Endothelial cell of umbilical vein (primary cell): ENCODE results near the gene TP53RK. TPM values are rescaled to one million over a fixed set of nuclear protein-coding genes. Genes with fewer than 3 reads are reported as not detected.

Source experiments
- BruUV-seq: library from RNA; stranded (reverse); fragments of 400-500 nt; replicated peaks from 2 replicates; lab custom pipeline; 2021; lab: Mats Ljungman, UMichigan
- CTCF ChIA-PET: fragments of 300-600, 350-600 bp; sonication (Branson Sonifier 250); formaldehyde crosslinking; loops from one replicate; lab custom pipeline; 2021; ENCODE audit warnings: antibody characterized with exemption, inconsistent platforms; lab: Charles Lee
- POLR2A ChIA-PET: fragments of 300-600, 350-600 bp; sonication (Branson Sonifier 250); formaldehyde crosslinking; loops from one replicate; lab custom pipeline; 2021; ENCODE audit warnings: antibody characterized with exemption, inconsistent platforms; lab: Charles Lee
- DNase-seq: peaks from one replicate; pipeline ENCODE4 v3.0.0-alpha.2; 2011; ENCODE audit warnings: low read depth, low spot score
- FAIRE-seq: peaks from 2 replicates; lab custom pipeline; 2011; peaks lifted over from hg19 to GRCh38; lab: Jason Lieb, UNC
- H2AFZ ChIP-seq: 2 replicates; pipeline ENCODE4 v1.6.0; 2012; ENCODE audit warnings: low read depth, low read length, control low read depth, inconsistent platforms
- H3K27ac ChIP-seq: 2 replicates; pipeline ENCODE4 v1.5.1; 2011; ENCODE audit warnings: low read depth, mild to moderate bottlenecking, control low read depth, low read length, moderate library complexity; ENCODE audit not compliant: insufficient read depth
- H3K27me3 ChIP-seq, 2 experiments: 2 replicates each; pipeline versions ENCODE4 v1.6.0 to v1.6.1; 2011; ENCODE audit warnings: low read length in 2 of 2, mixed read lengths in 1 of 2; ENCODE audit not compliant: control insufficient read depth in 2 of 2, insufficient read depth in 2 of 2
- H3K36me3 ChIP-seq, 2 experiments: 2 replicates in 1 of 2; 3 replicates in 1 of 2; pipeline ENCODE4 v1.5.1; 2011; ENCODE audit warnings: low read length in 2 of 2, mild to moderate bottlenecking in 1 of 2, moderate library complexity in 1 of 2; ENCODE audit not compliant: control insufficient read depth in 2 of 2, insufficient read depth in 2 of 2; ENCODE audit errors: extremely low read depth in 1 of 2
- H3K4me1 ChIP-seq: 3 replicates; pipeline ENCODE4 v1.5.1; 2011; ENCODE audit warnings: mild to moderate bottlenecking, low read length; ENCODE audit not compliant: control insufficient read depth, insufficient read depth; ENCODE audit errors: extremely low read depth
- H3K4me2 ChIP-seq: 2 replicates; pipeline ENCODE4 v1.6.1; 2011; ENCODE audit warnings: low read length, control low read depth, mixed read lengths; ENCODE audit not compliant: insufficient read depth
- H3K4me3 ChIP-seq, 3 experiments: fragments of 200-600 bp in 1 of 3; sonication (generic), shearing (Covaris generic) in 1 of 3; replicated peaks in 1 of 3; 2 replicates each; pipeline ENCODE4 v1.5.1; 2011 to 2016; ENCODE audit warnings: control low read depth in 3 of 3, low read length in 3 of 3, mild to moderate bottlenecking in 2 of 3, inconsistent platforms in 1 of 3, low read depth in 1 of 3, moderate library complexity in 1 of 3; ENCODE audit not compliant: insufficient read depth in 1 of 3
- H3K79me2 ChIP-seq: 2 replicates; pipeline ENCODE4 v1.6.0; 2012; ENCODE audit warnings: low read length, inconsistent platforms; ENCODE audit not compliant: control insufficient read depth, insufficient read depth
- H3K9ac ChIP-seq: replicated peaks from 2 replicates; pipeline ENCODE3; 2011; ENCODE audit warnings: low read length, control low read depth; ENCODE audit not compliant: insufficient read depth; ENCODE audit errors: extremely low read depth
- H3K9me1 ChIP-seq: replicated peaks from 3 replicates; pipeline ENCODE4 v1.6.0; 2011; ENCODE audit warnings: mild to moderate bottlenecking, low read length; ENCODE audit not compliant: control insufficient read depth, insufficient read depth; ENCODE audit errors: extremely low read depth
- H3K9me3 ChIP-seq: replicated peaks from 2 replicates; pipeline ENCODE4 v1.5.1; 2012; ENCODE audit warnings: low read length, inconsistent platforms; ENCODE audit not compliant: control insufficient read depth, insufficient read depth
- H4K20me1 ChIP-seq: replicated peaks from 2 replicates; pipeline ENCODE3; 2011; ENCODE audit warnings: mild to moderate bottlenecking, low read length; ENCODE audit not compliant: control insufficient read depth, insufficient read depth; ENCODE audit errors: extremely low read depth
- CTCF ChIP-seq, 2 donors: IDR thresholded peaks; 1 replicate in 1 of 2; 2 replicates in 1 of 2; pipeline ENCODE4 v1.5.1; 2011; ENCODE audit warnings: low read length in 2 of 2, mild to moderate bottlenecking in 2 of 2, moderate library complexity in 2 of 2, control low read depth in 1 of 2, inconsistent platforms in 1 of 2, low read depth in 1 of 2; ENCODE audit not compliant: insufficient read depth in 1 of 2; ENCODE audit errors: extremely low read depth in 1 of 2
- EZH2 ChIP-seq: IDR thresholded peaks from 2 replicates; pipeline ENCODE4 v1.6.1; 2012; ENCODE audit warnings: borderline replicate concordance, low read depth, mild to moderate bottlenecking, moderate library complexity, low read length, inconsistent platforms; ENCODE audit not compliant: severe bottlenecking
- FOS ChIP-seq: IDR thresholded peaks from 2 replicates; pipeline ENCODE4 v1.6.1; 2011; ENCODE audit warnings: mild to moderate bottlenecking, low read length, moderate library complexity, borderline replicate concordance; ENCODE audit not compliant: insufficient read depth
- GATA2 ChIP-seq: IDR thresholded peaks from 2 replicates; pipeline ENCODE4 v1.7.0; 2011; ENCODE audit warnings: low read depth, mild to moderate bottlenecking, moderate library complexity, mixed read lengths, low read length; ENCODE audit not compliant: insufficient read length, insufficient read depth
- JUN ChIP-seq: IDR thresholded peaks from 2 replicates; pipeline ENCODE4 v1.6.1; 2011; ENCODE audit warnings: borderline replicate concordance, low read depth; ENCODE audit not compliant: insufficient read length, insufficient read depth
- MAX ChIP-seq: IDR thresholded peaks from 2 replicates; pipeline ENCODE4 v1.6.1; 2011; ENCODE audit not compliant: insufficient read depth, insufficient read length
- MYC ChIP-seq: IDR thresholded peaks from one replicate; pipeline ENCODE4 v1.6.1; 2011; ENCODE audit warnings: mild to moderate bottlenecking, low read depth, low read length
- POLR2A ChIP-seq: IDR thresholded peaks from 2 replicates; pipeline ENCODE4 v1.6.1; 2012; ENCODE audit warnings: low read depth, mild to moderate bottlenecking, control low read depth, low read length
- POLR2AphosphoS5 ChIP-seq: IDR thresholded peaks from 2 replicates; pipeline ENCODE4 v1.6.1; 2012; ENCODE audit warnings: low read depth, mild to moderate bottlenecking, control low read depth, low read length, moderate library complexity; ENCODE audit not compliant: insufficient read depth
- dilution Hi-C: fragments of 300-500 bp; cut with MboI; formaldehyde crosslinking; loops from one replicate; pipeline ENCODE4 v1.15.0; 2019; ENCODE audit warnings: low sequenced_read_pairs; ENCODE audit not compliant: extremely low pct_ligation_motif_present
- intact Hi-C: fragments of 100-400 bp; cut with micrococcal nuclease; formaldehyde crosslinking; loops from one replicate; pipeline ENCODE4 v1.10.0; 2022
- polyA plus RNA-seq, 4 experiments: library from polyadenylated mRNA; depleted of rRNA in 3 of 4; stranded (reverse) in 3 of 4; unstranded in 1 of 4; fragments of >200 nt; gene quantifications; 2 replicates each; pipeline versions ENCODE4 v1.2.1 to v1.2.3, GENCODE V29; 2011 to 2012; ENCODE audit warnings: missing spikeins in 1 of 4
- total RNA-seq: library from RNA; stranded (reverse); gene quantifications from 2 replicates; pipeline ENCODE4 v1.2.3, GENCODE V29; 2021

The TP53RK gene
- total and polyA plus RNA-seq, 2 donors (not counting 3 experiments of a cell fraction or from before 2014, with no cell fraction given), result 7.0 to 13.1 TPM

- Histone ChIP-seq H3K27ac (no peak overlapping the region), H3K9ac (no peak overlapping the region), H3K79me2 (no peaks in the 10 kb centered on the region), H4K20me1 (no peaks in the 10 kb centered on the region), H3K36me3 (peaks cover 0 to 1% of the 10 kb centered on the region in 2 experiments), H3K4me3 (no peak overlapping the region), H3K4me1 (no peaks in the 10 kb centered on the region), H3K27me3 (no peaks in the 10 kb centered on the region), H3K4me2 (no peak overlapping the region), H3K9me3 (no peaks in the 10 kb centered on the region), H2AFZ (no peak overlapping the region), H3K9me1 (no peaks in the 10 kb centered on the region)
- no peak for DNase-seq
- BruUV-seq, result no TSS peak
- intact Hi-C loops, result no loop called here
- no peak for FAIRE-seq
- TF ChIP-seq MAX (no peak), POLR2A (no peak), JUN (no peak), MYC (no peak), EZH2 (no peak), CTCF (IDR thresholded peaks at IDR 0.05; ENCODE audit: extremely low read depth in 1 of 2, insufficient read depth in 1 of 2, low read depth in 1 of 2, low read length in 2 of 2) (no peak), FOS (no peak), GATA2 (no peak), POLR2AphosphoS5 (no peak)
- ChIA-PET CTCF (no interaction called here), POLR2A (no interaction called here)
- dilution Hi-C loops, result no loop called here
Measured at GRCh38 chr20:46724343-46724959, 35.2 kb upstream of the TP53RK start.
